NCI-H187 treated with DMSO at 0.1 percent for 48 hours (cell line): ENCODE results near the gene ZC3H13.
"Not testable (repeated sequence)": the region's sequence is repeated elsewhere in the genome, so short reads cannot be mapped to it uniquely, and the experiment has no call there.

ENCODE experiments used
- DNase-seq: peaks from one replicate; lab custom pipeline; 2025; lab: John Stamatoyannopoulos, UW

Gene ZC3H13

DNA sequence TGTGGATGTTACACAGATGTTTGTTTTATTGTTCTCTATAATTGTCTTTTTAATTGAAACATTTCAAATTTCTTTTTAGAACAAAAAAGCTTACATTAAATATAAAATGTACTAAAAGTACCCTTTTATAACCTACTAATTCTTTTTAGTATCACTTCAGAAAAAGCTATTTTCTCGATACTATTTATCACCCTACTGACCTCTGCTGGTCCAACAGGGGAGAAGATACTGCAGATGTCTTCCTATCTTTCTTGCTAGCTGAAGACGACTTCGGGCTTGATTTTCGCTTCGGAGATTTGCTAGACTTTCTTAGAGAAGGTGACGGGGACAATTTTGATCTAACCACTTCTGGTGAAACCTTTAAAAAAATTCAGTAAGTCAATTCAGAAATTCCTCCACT lies 42.4 kb downstream of the ZC3H13 start:
- no peak for DNase-seq

DNA sequence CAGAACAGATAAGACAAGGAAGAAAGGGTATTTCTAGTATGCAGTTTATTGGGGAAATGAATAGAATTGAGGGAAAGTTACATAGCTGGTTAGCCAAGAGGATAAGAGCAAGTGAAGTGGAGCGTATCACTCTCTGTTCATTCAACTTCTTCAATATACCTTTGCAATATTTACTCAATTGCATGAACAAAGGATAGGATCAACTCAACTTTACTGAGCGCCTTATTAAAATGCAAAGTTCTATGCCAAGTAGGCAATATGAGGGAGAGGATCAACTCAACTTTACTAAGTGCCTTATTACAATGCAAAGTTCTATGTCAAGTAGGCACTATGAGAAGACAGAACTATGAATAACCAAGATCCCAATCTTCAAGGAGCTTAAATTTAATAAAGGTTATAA lies 43.9 kb downstream of the ZC3H13 start:
- no peak for DNase-seq

DNA sequence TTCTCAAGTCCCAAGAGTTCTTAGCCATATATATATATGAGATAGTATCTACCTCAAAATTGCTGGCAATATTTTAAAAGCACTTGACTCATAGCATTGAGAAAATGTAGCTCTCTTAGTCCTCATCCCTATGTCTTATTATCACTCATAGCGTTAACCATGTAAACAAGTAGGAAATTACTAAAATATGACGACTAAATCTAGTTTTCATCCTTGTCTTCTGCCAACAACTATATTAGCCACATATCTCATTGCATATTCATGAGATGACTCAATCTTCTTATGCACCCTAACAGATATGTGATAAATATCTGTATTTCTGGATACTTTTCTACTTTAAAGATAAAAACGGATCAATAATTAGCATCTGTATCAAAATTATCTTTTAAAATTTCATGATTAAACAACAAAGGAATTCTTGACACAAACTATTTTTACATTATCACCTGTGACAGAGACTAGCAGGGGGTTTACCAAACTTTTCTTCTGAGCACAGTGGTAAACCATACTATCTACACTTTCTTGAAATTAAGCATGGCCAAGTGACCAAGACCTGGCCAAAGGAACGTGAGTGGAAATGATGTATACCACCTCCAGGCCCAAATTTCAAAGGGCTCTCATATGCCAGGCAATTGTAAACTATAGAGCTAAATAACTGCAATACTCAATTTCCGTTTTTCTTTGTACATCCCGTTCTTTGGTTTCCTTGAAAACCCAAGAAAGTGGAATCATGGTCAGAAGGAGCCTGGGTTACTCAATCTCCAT lies 45.7 kb downstream of the ZC3H13 start:
- no peak for DNase-seq

DNA sequence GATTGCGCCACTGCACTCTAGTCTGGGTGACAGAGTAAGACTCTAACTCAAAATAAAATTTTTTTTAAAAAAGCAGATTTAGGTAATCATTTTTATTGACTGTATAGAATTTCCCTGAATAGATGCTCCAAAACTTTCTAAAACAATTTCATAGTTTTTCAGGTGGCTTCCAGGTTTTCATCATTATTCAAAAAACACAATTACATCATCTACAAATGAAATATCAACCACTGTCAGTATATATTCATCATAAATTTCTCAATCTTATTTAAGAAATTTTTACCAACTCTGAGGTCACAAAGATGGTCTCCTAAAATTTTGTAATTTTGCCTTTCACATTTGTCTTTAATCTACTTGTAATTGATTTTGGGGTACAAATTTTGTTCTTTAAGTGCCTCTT lies 48.1 kb downstream of the ZC3H13 start:
- DNase-seq: no peak

DNA sequence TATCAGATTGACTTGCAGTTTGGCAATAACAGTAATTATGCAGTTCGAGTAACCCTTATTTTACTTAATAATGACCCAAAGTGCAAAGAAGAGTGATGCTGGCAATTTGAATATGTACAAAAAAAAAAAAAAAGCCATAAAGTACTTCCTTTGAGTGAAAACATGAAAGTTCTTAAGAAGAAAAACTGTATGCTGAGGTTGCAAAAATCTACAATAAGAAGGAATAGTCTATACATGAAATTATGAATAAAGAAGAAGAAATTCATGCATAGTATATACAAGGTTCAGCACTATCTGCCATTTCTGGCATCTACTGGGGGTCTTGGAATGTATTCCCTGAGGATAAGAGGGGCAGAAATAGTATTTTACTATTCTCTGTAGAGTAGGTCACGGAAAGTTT lies 55.9 kb downstream of the ZC3H13 start:
- DNase-seq: no peak

DNA sequence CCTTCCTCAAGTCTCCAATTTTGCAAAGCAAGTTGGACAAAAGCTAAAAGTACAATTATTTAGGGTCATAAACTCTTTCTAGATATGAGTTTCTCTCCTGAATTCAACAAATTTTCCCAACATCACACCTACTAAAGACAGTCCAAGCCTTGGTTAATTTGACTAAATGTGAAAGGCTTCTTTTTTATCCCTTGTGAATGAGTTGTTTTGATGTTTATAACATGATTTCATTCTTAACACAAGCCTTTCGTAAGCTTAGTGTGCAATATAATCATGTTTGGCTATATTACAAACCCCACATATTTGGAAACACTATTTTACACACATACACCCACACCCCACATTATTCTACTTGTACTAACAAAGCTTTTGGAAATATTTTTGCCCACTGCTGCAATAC lies 57.3 kb downstream of the ZC3H13 start:
- DNase-seq: no peak

DNA sequence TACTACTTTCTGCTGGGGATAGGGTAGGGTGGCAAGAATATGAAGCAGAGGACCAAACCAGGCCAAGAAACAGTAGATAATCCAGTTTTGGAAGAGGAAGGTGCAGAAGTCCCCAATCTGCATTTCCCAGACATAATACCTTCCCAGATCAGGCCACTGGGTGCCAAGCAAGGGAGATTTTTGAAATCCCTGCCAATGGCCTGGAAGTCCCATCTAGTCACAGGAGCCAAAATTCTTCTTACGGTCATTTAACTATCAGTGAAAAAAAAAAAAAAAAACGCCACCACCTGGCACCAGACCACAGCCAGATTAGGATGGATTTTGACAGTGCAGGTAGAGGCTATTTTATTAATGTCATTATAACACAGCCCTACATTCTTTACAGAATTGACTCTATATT lies 57.8 kb downstream of the ZC3H13 start:
- no peak for DNase-seq

DNA sequence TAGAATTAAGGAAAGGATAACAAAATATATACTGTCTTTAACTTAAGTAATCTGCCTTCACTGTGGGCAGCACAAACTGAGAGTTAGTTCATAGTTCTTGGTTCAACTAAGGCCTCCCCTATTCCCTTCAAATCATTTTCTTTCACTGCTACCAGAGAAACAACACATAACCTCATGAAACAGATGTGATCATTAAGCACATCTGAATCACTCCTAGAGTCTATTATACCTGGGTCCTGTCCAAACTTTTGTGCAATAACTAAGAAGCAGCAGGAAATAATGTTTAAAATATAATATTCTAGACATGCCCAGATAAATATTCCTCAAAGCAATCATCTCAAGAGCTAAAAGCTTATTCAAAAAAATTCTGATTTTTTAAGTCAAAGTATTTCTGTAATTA lies 62.9 kb downstream of the ZC3H13 start:
- no peak for DNase-seq

DNA sequence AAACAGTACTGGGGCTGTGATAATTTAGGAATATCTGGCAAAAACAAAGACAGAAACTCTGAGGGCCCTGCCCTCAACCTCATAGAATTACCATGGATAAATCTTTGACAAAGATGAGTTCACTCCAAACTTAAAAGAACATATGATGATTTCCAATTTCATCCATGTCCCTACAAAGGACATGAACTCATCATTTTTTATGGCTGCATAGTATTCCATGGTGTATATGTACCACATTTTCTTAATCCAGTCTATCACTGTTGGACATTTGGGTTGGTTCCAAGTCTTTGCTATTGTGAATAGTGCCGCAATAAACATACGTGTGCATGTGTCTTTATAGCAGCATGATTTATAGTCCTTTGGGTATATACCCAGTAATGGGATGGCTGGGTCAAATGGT lies 71.4 kb downstream of the ZC3H13 start:
- DNase-seq: not testable (repeated sequence)

DNA sequence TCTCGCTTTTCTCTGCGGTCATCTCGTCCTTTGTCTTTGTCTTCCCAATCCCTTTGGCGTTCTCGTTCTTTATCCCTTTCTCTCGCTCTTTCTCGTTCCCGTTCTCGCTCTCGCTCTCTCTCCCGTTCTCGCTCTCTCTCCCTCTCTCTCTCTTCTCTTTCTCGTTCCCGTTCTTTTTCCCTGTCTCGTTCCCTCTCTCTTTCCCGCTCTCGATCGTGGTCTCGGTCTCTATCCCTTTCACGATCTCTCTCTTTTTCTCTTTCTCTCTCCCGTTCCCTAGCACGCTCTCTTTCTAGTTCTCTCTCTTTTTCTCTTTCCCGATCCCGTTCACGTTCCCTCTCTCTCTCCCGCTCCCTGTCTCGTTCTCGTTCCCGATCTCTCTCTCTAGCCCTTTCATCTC lies 77.2 kb downstream of the ZC3H13 start:
- DNase-seq: no peak

DNA sequence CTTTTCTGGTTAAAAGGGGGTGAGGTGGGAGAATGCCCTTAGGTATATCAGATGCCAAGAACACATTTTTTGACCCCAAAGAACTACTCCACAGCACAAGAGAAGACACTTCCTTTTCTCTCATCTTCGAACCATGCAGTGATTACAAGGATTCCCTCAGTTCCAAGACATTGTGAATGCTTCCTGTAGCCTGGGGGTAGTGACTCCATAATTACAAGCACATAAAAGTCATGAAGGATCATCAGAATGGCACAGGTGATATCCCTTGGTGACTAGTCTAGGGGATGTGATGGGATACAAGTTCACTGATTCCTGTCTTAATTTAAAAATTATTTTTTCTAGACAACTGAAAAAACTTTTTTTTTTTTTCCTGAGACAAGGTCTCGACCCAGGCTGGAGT lies 78.0 kb downstream of the ZC3H13 start:
- DNase-seq: no peak

DNA sequence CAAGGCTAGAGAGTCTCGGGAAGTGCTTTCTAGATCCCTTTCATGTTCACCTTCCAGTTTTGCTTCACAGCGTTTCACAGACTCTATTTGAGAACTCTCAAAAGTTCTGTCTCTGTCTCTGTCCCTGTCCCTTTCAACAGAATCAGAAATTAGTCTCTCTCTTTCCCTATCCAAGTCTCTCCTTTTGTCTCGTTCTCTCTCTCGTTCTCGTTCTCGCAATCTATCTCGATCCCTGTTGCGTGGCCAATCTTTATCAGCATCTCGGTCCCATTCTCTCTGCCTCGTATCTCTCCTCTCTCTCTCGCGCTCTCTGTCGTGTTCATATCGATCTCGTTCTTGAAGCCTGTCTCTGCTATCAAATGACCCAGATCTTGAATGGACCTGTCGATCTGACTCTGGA lies 85.0 kb downstream of the ZC3H13 start:
- no peak for DNase-seq

DNA sequence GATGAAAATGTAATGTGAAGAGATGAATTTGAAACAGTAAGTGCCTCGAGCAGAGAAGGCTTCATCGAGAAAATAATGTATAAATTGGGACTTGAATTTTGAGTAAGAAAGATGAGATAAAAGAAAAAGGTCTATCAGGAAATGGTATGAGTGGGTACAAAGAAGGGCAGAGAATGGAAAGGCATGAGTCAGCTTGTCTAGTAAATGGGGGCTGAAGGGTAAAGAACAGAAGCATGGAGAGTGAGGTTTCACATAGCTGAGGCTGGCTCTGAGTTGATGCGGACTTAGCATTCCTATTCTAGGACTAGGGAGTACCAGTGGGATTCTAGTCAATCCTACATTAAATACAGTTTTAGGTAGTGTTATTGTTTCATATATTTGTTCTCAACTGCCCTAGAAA lies 85.8 kb downstream of the ZC3H13 start:
- no peak for DNase-seq

DNA sequence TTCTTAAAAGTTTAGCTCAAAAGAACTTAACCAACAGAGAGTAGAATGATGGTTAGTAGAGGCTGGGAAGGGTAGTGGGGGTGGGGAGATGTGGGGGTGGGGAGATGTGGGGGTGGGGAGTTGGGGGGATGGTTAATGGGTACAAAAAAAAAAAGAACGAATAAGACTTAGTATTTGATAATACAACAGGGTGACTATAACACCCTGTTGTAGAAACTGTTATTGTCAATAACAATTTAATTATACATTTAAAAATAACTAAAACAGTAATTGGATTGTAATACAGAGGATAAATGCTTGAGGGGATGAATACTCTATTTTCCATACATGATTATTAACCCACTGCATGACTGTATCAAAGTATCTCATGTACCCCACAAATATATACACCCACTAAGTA lies 91.1 kb downstream of the ZC3H13 start:
- no peak for DNase-seq

DNA sequence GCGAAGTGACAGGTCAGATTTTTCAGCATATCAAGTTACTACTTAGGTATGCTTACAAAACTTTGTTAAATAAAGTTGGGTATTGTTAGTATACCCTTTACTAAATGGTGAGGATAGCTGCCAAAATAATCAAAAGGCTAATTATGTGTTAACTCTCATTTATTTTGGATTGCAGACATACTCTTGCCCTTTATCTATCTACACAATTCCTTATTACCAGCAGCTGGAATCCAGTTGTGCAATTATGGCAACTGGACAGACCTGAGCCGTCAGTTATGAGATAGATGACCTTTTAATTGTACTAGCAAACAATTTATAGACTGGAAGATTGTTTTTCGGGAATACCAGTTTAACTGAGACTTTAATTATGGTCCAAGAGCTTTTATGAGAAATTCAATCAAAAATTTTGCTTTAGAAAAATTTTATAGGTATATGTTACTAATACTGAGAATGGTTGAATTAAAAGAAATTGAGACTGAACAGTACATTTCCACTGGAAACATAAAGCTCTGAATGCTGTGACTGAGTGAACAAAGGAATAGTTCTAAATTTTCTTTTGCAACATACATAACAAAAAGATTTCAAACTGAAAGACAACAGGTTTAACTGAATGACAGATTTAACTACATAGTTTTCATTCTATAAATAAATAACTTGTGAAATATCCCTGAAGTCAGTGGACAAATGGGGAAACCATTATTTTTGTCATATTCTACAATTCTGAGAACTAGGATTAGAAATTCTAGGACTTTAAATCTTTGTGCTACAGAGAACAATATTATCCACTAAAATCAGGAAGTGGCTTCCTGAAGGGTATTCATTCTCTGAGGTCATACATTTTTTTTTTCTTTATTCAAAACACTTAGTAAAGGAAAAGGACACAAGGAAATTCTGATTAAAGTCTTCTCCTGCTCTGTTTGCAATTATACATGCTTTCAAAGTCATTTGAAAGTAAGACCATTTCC lies 97.4 kb downstream of the ZC3H13 start:
- no peak for DNase-seq

DNA sequence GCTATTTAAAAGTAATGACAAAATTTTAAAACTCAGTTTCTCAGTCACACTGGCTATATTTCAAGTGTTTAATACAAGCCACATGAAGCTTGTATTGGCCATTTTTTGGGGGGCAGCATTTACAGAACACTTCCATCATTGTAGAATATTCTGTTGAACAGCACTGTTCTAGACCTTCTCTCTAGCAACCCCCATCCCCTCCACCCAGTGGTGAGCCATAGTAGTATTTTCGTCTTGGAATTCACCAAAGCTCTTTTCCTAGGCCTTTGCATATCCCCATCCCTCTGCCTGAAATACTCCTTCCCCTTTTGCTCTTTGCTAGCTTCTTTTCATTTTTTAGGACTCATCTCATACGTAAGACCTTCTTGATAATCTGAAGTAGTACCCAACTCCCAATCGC lies 99.5 kb downstream of the ZC3H13 start:
- no peak for DNase-seq

DNA sequence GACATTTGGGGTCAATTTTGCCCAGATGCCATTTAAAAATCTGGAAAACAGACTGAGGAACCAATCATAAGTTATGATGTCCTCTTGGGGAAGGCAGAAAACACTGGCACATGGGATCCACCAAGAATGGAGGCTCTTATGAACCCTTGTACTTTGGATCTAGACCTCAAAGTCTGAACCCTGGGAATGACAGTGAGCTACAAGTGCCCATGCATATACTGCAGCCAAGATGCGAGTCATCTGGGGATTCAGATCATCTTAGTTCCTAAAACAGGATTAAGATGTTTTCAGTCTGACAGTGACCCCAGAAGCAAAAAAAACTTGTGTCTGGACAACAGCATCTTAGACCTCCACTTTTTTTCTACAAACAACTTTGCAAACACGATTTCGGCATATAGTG lies 100.8 kb downstream of the ZC3H13 start:
- no peak for DNase-seq

DNA sequence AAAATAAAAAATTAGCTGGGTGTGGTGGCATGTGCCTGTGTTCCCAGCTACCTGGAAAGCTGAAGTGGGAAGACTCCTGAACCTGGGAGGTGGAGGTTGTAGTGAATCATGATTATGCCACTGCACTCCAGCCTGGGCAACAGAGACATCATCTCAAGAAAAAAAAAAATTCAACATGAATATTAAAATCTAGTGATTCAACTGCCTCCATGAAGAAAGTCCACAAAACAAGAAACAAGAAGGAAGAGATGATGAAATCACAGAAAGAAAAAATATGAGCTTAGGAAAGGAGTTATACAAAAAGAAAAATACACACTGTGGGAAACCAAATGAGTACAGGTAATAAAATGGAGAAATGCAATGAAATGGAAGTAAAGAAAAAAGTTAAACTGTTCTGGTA lies 101.4 kb downstream of the ZC3H13 start:
- DNase-seq: no peak

DNA sequence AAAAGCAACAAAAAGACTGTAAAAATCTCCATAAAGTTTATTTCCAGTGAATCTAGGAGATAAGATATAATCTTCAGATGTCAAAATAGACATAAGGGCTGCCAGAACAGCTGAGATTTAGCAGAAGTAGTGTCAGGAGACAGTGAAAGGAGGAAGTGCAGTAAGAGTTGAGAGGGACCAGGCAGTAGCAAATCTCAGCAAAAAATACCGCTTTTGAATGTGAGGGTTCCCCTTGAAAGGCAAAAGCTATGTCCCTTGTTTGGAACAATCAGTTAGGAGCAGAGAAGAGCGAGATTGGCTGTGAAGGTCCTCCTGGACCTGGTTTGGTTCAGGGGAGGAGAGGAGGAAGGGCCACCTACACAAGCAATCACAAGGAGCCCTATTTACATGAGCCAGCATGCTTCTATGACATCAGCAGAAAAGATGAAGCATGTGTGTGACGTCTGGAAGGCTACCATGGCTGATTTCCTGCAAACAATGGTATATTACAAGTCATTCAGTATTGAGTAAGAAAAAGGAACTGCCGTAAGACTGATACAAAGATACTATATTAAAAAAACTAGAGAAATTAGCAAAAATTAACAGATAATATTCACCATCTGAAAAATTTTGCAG lies 102.1 kb downstream of the ZC3H13 start:
- DNase-seq: no peak

DNA sequence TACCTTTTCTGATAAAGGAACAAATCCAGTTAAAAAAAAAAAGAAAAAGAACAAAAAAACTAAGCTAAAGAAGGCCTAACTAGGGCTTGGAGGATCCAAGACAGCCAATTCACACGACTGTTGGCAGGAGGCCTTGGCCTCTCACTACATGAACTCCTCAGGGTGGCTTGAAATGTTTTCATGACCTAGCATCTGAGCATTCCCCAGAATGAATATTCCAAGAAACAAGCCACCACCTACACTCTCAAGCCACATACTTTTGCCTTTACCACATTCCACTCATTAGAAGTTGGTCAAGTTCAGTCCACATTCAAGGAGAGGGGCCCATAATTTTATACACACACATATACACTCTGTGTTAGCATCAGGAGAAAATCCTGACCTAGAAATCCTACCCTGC lies 103.4 kb downstream of the ZC3H13 start:
- DNase-seq: no peak

DNA sequence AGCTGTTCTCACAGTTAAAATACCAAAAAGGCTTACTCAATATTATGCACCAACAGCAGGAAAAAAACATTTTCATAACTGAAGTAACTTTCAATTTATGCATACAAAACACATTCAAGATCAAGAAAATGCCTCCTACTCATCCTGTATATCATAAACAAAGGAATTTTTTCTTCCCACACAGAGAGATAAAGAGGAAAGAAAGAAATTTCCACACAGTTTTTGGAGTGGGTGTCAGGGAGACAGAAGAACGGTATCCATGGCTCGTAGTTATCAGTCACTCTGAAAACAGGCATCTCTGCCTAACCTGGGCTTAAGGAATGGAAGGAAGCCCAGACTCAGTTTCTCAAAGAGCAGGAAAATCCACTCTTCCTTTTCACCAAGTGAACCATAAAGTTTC lies 108.6 kb downstream of the ZC3H13 start:
- no peak for DNase-seq

DNA sequence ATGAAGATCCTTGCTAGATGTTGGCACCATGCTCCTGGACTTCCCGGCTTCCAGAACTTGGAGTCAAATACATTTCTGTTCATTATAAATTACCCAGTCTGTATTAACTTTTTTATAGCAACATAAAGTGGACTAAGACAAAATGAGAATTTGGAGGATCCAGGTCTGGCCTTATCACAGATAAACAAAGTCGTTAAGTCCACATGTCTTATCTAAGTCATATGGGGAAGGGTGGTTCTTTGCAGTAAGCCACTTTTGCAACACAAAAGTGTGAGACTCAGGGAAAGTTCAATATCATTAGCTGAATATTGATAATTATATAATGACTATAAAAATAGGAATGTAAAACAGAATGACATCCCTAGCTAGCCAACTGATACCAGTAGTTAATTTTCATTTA lies 109.4 kb downstream of the ZC3H13 start:
- DNase-seq: no peak

DNA sequence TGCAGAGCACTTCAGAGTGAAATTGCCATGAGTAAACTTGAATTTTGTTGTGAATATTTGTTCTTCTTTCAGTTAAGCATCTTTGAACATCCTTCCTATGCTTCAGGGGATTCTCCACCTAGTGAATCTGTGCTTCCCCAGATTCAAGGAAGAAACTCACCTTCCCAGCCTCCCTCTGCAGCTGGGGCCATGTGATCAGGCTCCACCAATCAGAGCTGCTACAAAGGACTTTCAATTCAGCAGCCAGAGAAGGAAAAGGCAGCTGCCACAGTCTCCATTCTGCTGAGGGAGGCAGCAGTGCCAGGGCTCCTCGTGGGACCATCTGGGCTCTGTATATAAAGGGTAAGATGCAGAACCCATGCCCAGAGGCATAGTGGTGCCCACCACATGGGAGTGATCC lies 111.3 kb downstream of the ZC3H13 start:
- DNase-seq: no peak
